Esophagus (tissue), 2 donors: ENCODE measurements around the gene PPP1R27. TPM values are rescaled to one million over a fixed set of nuclear protein-coding genes. Genes with fewer than 3 reads are reported as not detected.

ENCODE experiments used
- H3K27ac ChIP-seq, 2 donors: one replicate each; pipeline ENCODE4 v1.5.1; 2013; ENCODE audit warnings: low read depth in 2 of 2, mild to moderate bottlenecking in 2 of 2, inconsistent platforms in 1 of 2, low read length in 1 of 2, moderate library complexity in 1 of 2
- H3K27me3 ChIP-seq, 2 donors: one replicate each; pipeline ENCODE4 v1.6.1; 2013; ENCODE audit warnings: low read length in 2 of 2, control low read depth in 1 of 2, mild to moderate bottlenecking in 1 of 2; ENCODE audit not compliant: insufficient read depth in 2 of 2, control insufficient read depth in 1 of 2
- H3K36me3 ChIP-seq, 2 donors: one replicate each; pipeline ENCODE4 v1.6.1; 2013; ENCODE audit warnings: low read length in 1 of 2; ENCODE audit not compliant: control insufficient read depth in 2 of 2, insufficient read depth in 2 of 2
- H3K4me1 ChIP-seq, 2 donors: one replicate each; pipeline ENCODE4 v1.6.1; 2013; ENCODE audit warnings: low read length in 1 of 2; ENCODE audit not compliant: control insufficient read depth in 2 of 2, insufficient read depth in 2 of 2
- H3K4me3 ChIP-seq, 2 donors: one replicate each; pipeline ENCODE4 v1.5.1; 2013; ENCODE audit warnings: low read length in 2 of 2, mild to moderate bottlenecking in 2 of 2, low read depth in 1 of 2, moderate library complexity in 1 of 2
- H3K9me3 ChIP-seq, 2 donors: one replicate each; pipeline ENCODE4 v1.6.1; 2013; ENCODE audit warnings: mild to moderate bottlenecking in 2 of 2, low read depth in 1 of 2, low read length in 1 of 2, moderate library complexity in 1 of 2; ENCODE audit not compliant: control insufficient read depth in 2 of 2, insufficient read depth in 1 of 2
- WGBS, 2 donors: extraction: QIAGEN DNeasy Blood & Tissue Kit; methylation state at CpG; one replicate each; pipeline ENCODE4 v1.1.7; 2013; 5-methylcytosine and 5-hydroxymethylcytosine counted together
- polyA plus RNA-seq, 2 donors: library from polyadenylated mRNA; stranded (reverse); fragments of 200-250 nt; gene quantifications; one replicate each; pipeline ENCODE4 v1.2.3, GENCODE V29; 2013
- donor health status: healthy with polysubstance abuse.
- donor health status: Bipolar disorder and iron deficiency.

The PPP1R27 gene
- polyA plus RNA-seq, 2 donors: 0.25 to 0.98 TPM

- no peak overlapping the region for H3K4me3 ChIP-seq
- no peaks in the 10 kb centered on the region for H3K27me3 ChIP-seq
- no peaks in the 10 kb centered on the region for H3K9me3 ChIP-seq
- 82 to 89% methylated on average over 11 of the region's 11 CpGs for WGBS, 2 donors
- H3K36me3 ChIP-seq: peaks cover 0 to 2% of the 10 kb centered on the region in 2 donors
- peaks cover 12 to 20% of the 10 kb centered on the region in 2 donors for H3K4me1 ChIP-seq
- H3K27ac ChIP-seq: no peak overlapping the region
Measured at GRCh38 chr17:81824595-81824994, 10.3 kb downstream of the PPP1R27 start.

- no peak overlapping the region for H3K27ac ChIP-seq
Measured at GRCh38 chr17:81823820-81824550, 10.9 kb downstream of the PPP1R27 start.

GRCh38 chr17:81822996-81823819 is 11.6 kb downstream of the PPP1R27 start:
- no peak overlapping the region for H3K4me3 ChIP-seq
- H3K27ac ChIP-seq: no peak overlapping the region
- H3K4me1 ChIP-seq: peaks cover 12 to 14% of the 10 kb centered on the region in 2 donors
- no peaks in the 10 kb centered on the region for H3K27me3 ChIP-seq
- peaks cover 0 to 2% of the 10 kb centered on the region in 2 donors for H3K36me3 ChIP-seq
- H3K9me3 ChIP-seq: peaks cover 0 to 4% of the 10 kb centered on the region in 2 donors
- WGBS, 2 donors: 87 to 88% methylated on average over 29 to 30 of the region's 30 CpGs

More at GRCh38 chr17:81823820-81824550, 10.9 kb downstream of the PPP1R27 start:
- H3K9me3 ChIP-seq: no peaks in the 10 kb centered on the region
- WGBS, 2 donors: 79 to 85% methylated on average over 33 of the region's 33 CpGs
- no peak overlapping the region for H3K4me3 ChIP-seq
- H3K36me3 ChIP-seq: peaks cover 0 to 2% of the 10 kb centered on the region in 2 donors
- H3K4me1 ChIP-seq: peaks cover 12 to 19% of the 10 kb centered on the region in 2 donors
- no peaks in the 10 kb centered on the region for H3K27me3 ChIP-seq

- Histone ChIP-seq H3K9me3 (peaks cover 0 to 4% of the 10 kb centered on the region in 2 donors), H3K4me1 (peaks cover 12 to 14% of the 10 kb centered on the region in 2 donors), H3K27me3 (no peaks in the 10 kb centered on the region), H3K36me3 (peaks cover 0 to 2% of the 10 kb centered on the region in 2 donors), H3K27ac (peak overlapping the region; percentile 89 to 94), H3K4me3 (no peak overlapping the region)
- WGBS, 2 donors: 76 to 77% methylated on average over 8 of the region's 8 CpGs
Measured at GRCh38 chr17:81822312-81822637, 12.6 kb downstream of the PPP1R27 start.

GRCh38 chr17:81821603-81822311 is 13.1 kb downstream of the PPP1R27 start:
- Histone ChIP-seq H3K4me1 (peaks cover 12 to 14% of the 10 kb centered on the region in 2 donors), H3K36me3 (peaks cover 0 to 2% of the 10 kb centered on the region in 2 donors), H3K27ac (peak overlapping the region; percentile 89 to 94), H3K4me3 (no peak overlapping the region), H3K9me3 (peaks cover 0 to 4% of the 10 kb centered on the region in 2 donors), H3K27me3 (no peaks in the 10 kb centered on the region)
- WGBS, 2 donors: 30 to 32% methylated on average over 20 of the region's 20 CpGs

GRCh38 chr17:81821147-81821546 is 13.7 kb downstream of the PPP1R27 start:
- 71 to 74% methylated on average over 8 of the region's 8 CpGs for WGBS, 2 donors
- H3K4me3 ChIP-seq: no peak overlapping the region
- H3K27me3 ChIP-seq: no peaks in the 10 kb centered on the region
- H3K36me3 ChIP-seq: peaks cover 0 to 2% of the 10 kb centered on the region in 2 donors
- H3K27ac ChIP-seq: peak overlapping the region; percentile 37 to 94
- peaks cover 12 to 13% of the 10 kb centered on the region in 2 donors for H3K4me1 ChIP-seq
- H3K9me3 ChIP-seq: peaks cover 0 to 4% of the 10 kb centered on the region in 2 donors

GRCh38 chr17:81819708-81820107 is 15.1 kb downstream of the PPP1R27 start:
- 33 to 40% methylated on average over 9 to 13 of the region's 13 CpGs for WGBS, 2 donors
- H3K36me3 ChIP-seq: peaks cover 0 to 2% of the 10 kb centered on the region in 2 donors
- H3K4me3 ChIP-seq: no peak overlapping the region
- peaks cover 0 to 4% of the 10 kb centered on the region in 2 donors for H3K9me3 ChIP-seq
- no peak overlapping the region for H3K27ac ChIP-seq
- peaks cover 11 to 12% of the 10 kb centered on the region in 2 donors for H3K4me1 ChIP-seq
- no peaks in the 10 kb centered on the region for H3K27me3 ChIP-seq

GRCh38 chr17:81817758-81818147 is 17.1 kb downstream of the PPP1R27 start:
- Histone ChIP-seq H3K4me3 (no peak overlapping the region), H3K36me3 (no peaks in the 10 kb centered on the region), H3K9me3 (peaks cover 0 to 4% of the 10 kb centered on the region in 2 donors), H3K27ac (no peak overlapping the region), H3K27me3 (no peaks in the 10 kb centered on the region), H3K4me1 (peaks cover 11% of the 10 kb centered on the region in 2 donors)
- 59 to 69% methylated on average over 7 of the region's 7 CpGs for WGBS, 2 donors

- Histone ChIP-seq H3K9me3 (peaks cover 0 to 4% of the 10 kb centered on the region in 2 donors), H3K27ac (no peak overlapping the region), H3K4me1 (no peaks in the 10 kb centered on the region), H3K27me3 (no peaks in the 10 kb centered on the region), H3K36me3 (no peaks in the 10 kb centered on the region), H3K4me3 (no peak overlapping the region)
- 35 to 39% methylated on average over 2 of the region's 2 CpGs for WGBS, 2 donors
Measured at GRCh38 chr17:81815646-81815986, 19.2 kb downstream of the PPP1R27 start.
